Adipocyte (in vitro differentiated cells): ENCODE data around the gene ADAMTSL4.
A peak's percentile ranks its signal among the peaks of the same experiment; 100 is the strongest.

Experiments
- DNase-seq: peaks from one replicate; pipeline ENCODE4 v3.0.0-alpha.2; 2015; ENCODE audit warnings: low read depth
- H3K27me3 ChIP-seq: replicated peaks from 2 replicates; pipeline ENCODE4 v1.7.0; 2013; ENCODE audit warnings: mild to moderate bottlenecking, low read length, moderate library complexity; ENCODE audit not compliant: control insufficient read depth, insufficient read depth
- H3K36me3 ChIP-seq: 2 replicates; pipeline ENCODE4 v1.7.0; 2013; ENCODE audit warnings: low read length, mild to moderate bottlenecking, moderate library complexity; ENCODE audit not compliant: control insufficient read depth, insufficient read depth, severe bottlenecking
- H3K4me1 ChIP-seq: 2 replicates; pipeline ENCODE4 v1.7.0; 2013; ENCODE audit warnings: mild to moderate bottlenecking, low read length, moderate library complexity; ENCODE audit not compliant: control insufficient read depth, insufficient read depth
- H3K4me3 ChIP-seq: 2 replicates; pipeline ENCODE4 v1.7.0; 2013; ENCODE audit warnings: mild to moderate bottlenecking, low read length, moderate library complexity
- H3K9ac ChIP-seq: 2 replicates; pipeline ENCODE4 v1.7.0; 2013; ENCODE audit warnings: mild to moderate bottlenecking, low read length, moderate library complexity
- H3K9me3 ChIP-seq: 2 replicates; pipeline ENCODE4 v1.7.0; 2013; ENCODE audit warnings: mild to moderate bottlenecking, low read length, moderate library complexity; ENCODE audit not compliant: control insufficient read depth

ADAMTSL4 gene

DNA sequence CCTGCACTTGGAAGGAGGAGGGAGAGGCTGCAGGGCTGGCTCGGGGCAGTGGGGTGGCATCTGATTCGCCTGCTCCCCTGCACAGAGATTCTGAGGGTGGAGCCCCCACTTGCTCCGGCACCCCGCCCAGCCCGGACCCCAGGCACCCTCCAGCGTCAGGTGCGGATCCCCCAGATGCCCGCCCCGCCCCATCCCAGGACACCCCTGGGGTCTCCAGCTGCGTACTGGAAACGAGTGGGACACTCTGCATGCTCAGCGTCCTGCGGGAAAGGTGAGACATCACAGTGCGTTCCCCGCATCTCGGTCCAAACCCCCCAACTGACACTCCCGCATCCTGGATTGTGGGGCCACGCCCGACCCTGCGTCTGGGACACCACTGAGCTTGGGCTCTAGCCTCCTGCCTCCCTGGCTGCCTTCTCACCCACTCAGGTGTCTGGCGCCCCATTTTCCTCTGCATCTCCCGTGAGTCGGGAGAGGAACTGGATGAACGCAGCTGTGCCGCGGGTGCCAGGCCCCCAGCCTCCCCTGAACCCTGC lies 7.9 kb downstream of the ADAMTSL4 start:
- Histone ChIP-seq H3K9ac (no peak overlapping the region), H3K9me3 (no peaks in the 10 kb centered on the region), H3K36me3 (peaks cover 31% of the 10 kb centered on the region), H3K4me1 (peaks cover 50% of the 10 kb centered on the region), H3K4me3 (no peak overlapping the region), H3K27me3 (no peaks in the 10 kb centered on the region)
- DNase-seq: no peak

DNA sequence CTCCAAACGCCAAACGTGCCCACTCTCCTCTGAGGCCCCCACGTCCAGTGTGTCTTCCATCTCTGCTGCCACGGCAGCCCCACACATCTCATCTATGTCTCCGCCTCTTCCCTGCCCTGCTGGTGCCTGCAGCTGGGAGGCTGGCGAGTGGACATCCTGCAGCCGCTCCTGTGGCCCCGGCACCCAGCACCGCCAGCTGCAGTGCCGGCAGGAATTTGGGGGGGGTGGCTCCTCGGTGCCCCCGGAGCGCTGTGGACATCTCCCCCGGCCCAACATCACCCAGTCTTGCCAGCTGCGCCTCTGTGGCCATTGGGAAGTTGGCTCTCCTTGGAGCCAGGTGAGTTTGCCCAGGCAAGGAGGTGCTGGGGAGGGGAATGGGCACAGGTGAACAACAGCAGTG lies 8.6 kb downstream of the ADAMTSL4 start:
- Histone ChIP-seq H3K9ac (peak overlapping the region; percentile 99), H3K9me3 (no peaks in the 10 kb centered on the region), H3K4me1 (peaks cover 52% of the 10 kb centered on the region)

DNA sequence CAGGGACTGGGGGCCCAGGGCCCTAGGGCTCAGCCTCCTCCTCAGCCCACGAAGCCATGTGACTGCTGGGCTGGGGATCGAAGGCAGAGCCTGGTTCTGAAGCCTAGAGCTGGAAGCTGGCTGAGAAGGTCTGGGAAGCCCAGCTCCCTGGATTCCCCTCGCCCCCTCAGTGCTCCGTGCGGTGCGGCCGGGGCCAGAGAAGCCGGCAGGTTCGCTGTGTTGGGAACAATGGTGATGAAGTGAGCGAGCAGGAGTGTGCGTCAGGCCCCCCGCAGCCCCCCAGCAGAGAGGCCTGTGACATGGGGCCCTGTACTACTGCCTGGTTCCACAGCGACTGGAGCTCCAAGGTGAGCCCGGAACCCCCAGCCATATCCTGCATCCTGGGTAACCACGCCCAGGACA lies 9.1 kb downstream of the ADAMTSL4 start:
- DNase-seq: no peak
- H3K27me3 ChIP-seq: no peaks in the 10 kb centered on the region
- no peaks in the 10 kb centered on the region for H3K9me3 ChIP-seq
- H3K36me3 ChIP-seq: peaks cover 31% of the 10 kb centered on the region
- peak overlapping the region; percentile 20 for H3K4me3 ChIP-seq
- peak overlapping the region; percentile 99 for H3K9ac ChIP-seq
- H3K4me1 ChIP-seq: peaks cover 52% of the 10 kb centered on the region

More for the DNA sequence above, 8.6 kb downstream of the ADAMTSL4 start:
- Histone ChIP-seq H3K36me3 (peaks cover 31% of the 10 kb centered on the region), H3K4me3 (no peak overlapping the region), H3K27me3 (no peaks in the 10 kb centered on the region)
- DNase-seq: no peak

DNA sequence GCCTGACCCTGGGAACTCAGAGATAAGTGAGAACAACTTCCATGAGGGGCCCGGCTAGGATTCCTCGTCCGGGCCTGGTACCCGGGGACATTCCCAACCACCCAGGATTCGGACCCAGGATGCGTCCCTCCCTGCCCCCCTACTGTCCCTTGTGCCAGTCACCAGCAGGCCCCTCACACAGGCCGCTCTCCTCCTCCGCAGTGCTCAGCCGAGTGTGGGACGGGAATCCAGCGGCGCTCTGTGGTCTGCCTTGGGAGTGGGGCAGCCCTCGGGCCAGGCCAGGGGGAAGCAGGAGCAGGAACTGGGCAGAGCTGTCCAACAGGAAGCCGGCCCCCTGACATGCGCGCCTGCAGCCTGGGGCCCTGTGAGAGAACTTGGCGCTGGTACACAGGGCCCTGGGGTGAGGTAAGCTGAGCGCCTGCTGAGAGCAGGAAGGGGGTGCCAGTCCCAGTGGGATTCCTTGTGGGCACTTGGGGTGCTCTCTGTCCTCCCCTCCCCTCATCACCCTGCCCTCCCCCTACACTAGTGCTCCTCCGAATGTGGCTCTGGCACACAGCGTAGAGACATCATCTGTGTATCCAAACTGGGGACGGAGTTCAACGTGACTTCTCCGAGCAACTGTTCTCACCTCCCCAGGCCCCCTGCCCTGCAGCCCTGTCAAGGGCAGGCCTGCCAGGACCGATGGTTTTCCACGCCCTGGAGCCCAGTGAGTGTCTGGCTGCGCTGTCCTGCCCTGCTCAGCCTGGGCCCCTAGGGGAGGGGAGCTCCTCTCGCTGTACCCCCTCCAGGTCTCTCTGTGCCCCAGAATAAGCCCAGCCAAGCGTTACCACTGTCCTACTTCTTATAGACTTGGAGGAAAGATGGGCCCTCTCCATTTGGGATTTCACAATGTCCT lies 9.8 kb downstream of the ADAMTSL4 start:
- Histone ChIP-seq H3K4me1 (peaks cover 52% of the 10 kb centered on the region), H3K27me3 (no peaks in the 10 kb centered on the region), H3K4me3 (peak overlapping the region; percentile 20), H3K9me3 (no peaks in the 10 kb centered on the region), H3K9ac (peak overlapping the region; percentile 99), H3K36me3 (peaks cover 31% of the 10 kb centered on the region)
- DNase-seq: no peak

DNA sequence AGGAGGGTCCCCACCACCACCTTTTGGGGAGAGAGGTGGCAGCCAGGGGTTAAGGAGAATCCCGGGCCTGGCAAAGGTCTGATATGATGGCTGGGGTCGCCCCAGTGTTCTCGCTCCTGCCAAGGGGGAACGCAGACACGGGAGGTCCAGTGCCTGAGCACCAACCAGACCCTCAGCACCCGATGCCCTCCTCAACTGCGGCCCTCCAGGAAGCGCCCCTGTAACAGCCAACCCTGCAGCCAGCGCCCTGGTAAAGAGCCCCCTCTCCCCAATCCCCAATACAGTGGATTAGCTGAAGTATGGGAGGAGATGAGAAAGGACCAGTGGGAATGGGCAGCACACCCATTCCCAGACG lies 10.4 kb downstream of the ADAMTSL4 start:
- Histone ChIP-seq H3K36me3 (peaks cover 26% of the 10 kb centered on the region), H3K9ac (peak overlapping the region; percentile 99), H3K9me3 (no peaks in the 10 kb centered on the region), H3K27me3 (no peaks in the 10 kb centered on the region), H3K4me1 (peaks cover 58% of the 10 kb centered on the region), H3K4me3 (no peak overlapping the region)
- no peak for DNase-seq

DNA sequence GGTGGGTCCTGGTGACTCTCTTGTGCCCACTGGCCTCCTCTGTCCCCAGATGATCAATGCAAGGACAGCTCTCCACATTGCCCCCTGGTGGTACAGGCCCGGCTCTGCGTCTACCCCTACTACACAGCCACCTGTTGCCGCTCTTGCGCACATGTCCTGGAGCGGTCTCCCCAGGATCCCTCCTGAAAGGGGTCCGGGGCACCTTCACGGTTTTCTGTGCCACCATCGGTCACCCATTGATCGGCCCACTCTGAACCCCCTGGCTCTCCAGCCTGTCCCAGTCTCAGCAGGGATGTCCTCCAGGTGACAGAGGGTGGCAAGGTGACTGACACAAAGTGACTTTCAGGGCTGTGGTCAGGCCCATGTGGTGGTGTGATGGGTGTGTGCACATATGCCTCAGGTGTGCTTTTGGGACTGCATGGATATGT lies 10.8 kb downstream of the ADAMTSL4 start:
- Histone ChIP-seq H3K9ac (peak overlapping the region; percentile 99), H3K36me3 (peaks cover 24% of the 10 kb centered on the region), H3K9me3 (no peaks in the 10 kb centered on the region), H3K4me1 (peaks cover 62% of the 10 kb centered on the region), H3K27me3 (no peaks in the 10 kb centered on the region), H3K4me3 (peak overlapping the region; percentile 83)
- DNase-seq: peak; percentile 83

DNA sequence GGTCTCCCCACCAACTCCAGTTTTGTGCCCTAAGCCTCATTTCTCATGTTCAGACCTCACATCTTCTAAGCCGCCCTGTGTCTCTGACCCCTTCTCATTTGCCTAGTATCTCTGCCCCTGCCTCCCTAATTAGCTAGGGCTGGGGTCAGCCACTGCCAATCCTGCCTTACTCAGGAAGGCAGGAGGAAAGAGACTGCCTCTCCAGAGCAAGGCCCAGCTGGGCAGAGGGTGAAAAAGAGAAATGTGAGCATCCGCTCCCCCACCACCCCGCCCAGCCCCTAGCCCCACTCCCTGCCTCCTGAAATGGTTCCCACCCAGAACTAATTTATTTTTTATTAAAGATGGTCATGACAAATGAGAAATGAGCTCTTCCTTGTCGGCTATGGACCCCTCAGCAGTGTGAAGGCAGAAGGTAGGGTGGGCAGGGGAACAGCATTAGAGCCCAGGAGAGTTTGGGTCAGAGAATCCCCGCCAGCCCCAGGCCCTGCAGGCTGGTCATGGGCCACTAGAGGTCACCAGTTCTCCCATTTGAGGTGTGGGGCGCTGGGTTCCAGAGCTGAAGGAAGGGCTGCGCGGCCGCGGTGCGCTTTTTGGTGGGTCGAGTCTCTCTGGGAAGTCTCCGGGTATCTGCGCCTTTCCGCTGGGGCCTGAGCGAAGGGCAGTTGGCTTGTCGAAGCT lies 11.5 kb downstream of the ADAMTSL4 start:
- Histone ChIP-seq H3K36me3 (peaks cover 18% of the 10 kb centered on the region), H3K9ac (peak overlapping the region; percentile 99), H3K4me3 (peak overlapping the region; percentile 83), H3K27me3 (no peaks in the 10 kb centered on the region), H3K9me3 (no peaks in the 10 kb centered on the region), H3K4me1 (peaks cover 69% of the 10 kb centered on the region)
- DNase-seq: peak; percentile 94

DNA sequence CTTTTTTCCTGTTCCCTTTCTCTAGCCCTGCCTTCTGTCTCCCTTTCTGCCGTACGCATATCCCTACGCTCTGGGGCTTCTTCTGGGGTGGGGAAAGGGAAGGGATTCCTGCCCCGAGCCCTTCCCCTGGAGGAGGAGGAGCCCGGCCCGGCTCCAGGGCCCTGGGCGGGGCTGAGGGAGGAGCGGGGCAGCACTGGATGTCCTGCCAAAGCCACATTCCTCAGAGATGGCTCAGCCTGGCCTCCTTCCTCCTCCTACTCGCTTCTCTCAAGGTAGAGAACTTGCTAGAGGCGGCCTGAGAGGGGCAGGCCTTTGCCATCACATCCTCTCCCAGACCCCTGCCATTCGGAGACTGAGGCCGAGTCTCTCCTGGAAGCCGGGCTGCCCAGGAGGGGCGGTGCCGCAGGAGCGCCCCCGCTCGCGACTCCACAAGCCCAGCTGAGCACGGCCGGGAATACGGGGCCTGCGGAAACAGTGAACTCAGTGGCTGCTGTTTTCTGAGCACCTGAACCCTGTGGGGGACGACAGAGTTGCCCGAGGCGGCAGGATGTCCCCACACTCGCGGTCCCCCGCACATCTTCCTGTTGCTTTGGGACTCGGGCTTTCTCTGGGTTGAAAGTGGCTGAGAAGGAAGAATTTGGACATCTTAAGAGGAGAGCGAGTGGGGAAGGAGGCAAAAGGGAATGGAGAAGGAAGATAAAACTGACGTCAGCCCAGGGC lies 12.2 kb downstream of the ADAMTSL4 start:
- peak overlapping the region; percentile 83 for H3K4me3 ChIP-seq
- H3K9me3 ChIP-seq: no peaks in the 10 kb centered on the region
- DNase-seq: peak; percentile 98
- H3K27me3 ChIP-seq: no peaks in the 10 kb centered on the region
- peaks cover 12% of the 10 kb centered on the region for H3K36me3 ChIP-seq
- H3K4me1 ChIP-seq: peaks cover 74% of the 10 kb centered on the region
- peak overlapping the region; percentile 99 for H3K9ac ChIP-seq

DNA sequence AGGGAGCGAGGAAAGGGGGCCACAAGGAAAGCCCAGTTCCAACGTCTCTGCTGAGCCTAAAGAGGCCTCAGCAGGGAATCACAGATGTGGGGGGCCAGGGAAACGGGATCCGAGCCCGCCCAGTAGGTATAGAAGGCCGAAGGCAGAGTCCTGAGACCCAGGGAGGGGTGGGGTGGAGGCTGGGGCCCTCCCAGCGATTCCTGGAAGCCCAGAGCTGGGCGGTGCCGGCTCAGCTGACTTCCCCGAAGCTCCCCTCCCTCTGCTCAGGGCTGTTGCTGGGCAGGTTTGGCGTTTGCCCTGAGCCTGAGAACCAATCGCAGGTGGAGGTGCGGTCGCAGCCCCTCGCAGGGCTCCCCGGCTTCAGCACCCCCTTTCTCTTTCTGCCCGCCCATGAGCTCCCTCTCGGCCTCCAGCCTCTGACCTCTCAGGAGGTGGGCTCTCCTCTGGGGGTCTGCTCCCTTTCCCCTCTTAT lies 12.8 kb downstream of the ADAMTSL4 start:
- no peaks in the 10 kb centered on the region for H3K9me3 ChIP-seq
- peaks cover 80% of the 10 kb centered on the region for H3K4me1 ChIP-seq
- peak; percentile 97 for DNase-seq
- H3K27me3 ChIP-seq: no peaks in the 10 kb centered on the region
- peak overlapping the region; percentile 99 for H3K9ac ChIP-seq
- peaks cover 12% of the 10 kb centered on the region for H3K36me3 ChIP-seq
- H3K4me3 ChIP-seq: peak overlapping the region; percentile 83

DNA sequence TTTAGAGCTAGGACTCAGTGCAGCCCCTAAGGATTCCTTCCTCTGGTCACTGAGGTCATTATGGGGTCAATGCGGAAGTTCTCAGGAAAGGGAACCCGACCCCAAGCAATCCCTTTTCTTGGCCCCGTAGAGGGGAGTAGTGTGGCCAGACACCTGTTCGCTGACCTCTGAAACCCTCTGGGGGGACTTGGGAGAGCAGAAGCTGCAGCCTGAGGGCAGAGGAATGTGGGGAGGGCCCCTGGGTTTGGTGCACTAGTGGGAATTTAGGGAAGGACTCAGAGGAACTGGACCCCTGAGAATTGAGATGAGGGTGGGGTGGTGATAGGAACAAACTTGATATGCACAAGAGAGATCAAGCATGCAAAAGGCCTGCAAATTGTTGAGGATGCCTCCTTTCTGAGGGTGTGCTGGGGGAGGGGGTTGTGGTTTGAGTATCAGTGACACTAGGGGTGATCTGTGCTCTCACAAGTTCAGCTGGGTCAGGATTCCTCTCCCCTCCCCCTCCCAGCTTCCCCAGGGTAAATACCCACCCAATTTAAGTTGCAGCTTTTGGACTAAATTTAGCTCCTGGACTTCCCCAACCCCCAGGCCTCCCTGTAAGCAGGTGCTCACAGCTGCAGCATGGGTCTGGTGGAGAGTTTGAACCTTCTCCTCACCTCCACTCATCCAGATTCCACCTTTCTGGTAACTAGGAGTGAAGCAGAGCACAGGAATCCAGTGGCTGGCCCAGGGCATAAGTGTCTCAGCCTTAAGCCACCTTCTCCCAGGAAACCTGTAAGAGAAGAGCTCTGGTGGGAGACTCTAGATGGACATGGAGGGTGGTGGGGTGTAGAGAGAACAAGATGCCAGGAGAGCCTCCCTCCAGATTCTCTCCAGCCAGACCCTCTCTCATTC lies 13.5 kb downstream of the ADAMTSL4 start:
- peaks cover 7% of the 10 kb centered on the region for H3K36me3 ChIP-seq
- peak overlapping the region; percentile 99 for H3K9ac ChIP-seq
- peak; percentile 12 for DNase-seq
- peaks cover 87% of the 10 kb centered on the region for H3K4me1 ChIP-seq
- H3K9me3 ChIP-seq: no peaks in the 10 kb centered on the region
- no peaks in the 10 kb centered on the region for H3K27me3 ChIP-seq
- peak overlapping the region; percentile 37 for H3K4me3 ChIP-seq
